Activated CD8-positive, alpha-beta memory T cell treated with anti-CD3 and anti-CD28 coated beads, Interleukin-2, amount 10 ng/mL, durations not matched to agents 7 days and 5 days (primary cell): ENCODE results near the gene FAM81A. TPM values are rescaled to one million over a fixed set of nuclear protein-coding genes. Genes with fewer than 3 reads are reported as not detected.
"Not testable (repeated sequence)": the region's sequence is repeated elsewhere in the genome, so short reads cannot be mapped to it uniquely, and the experiment has no call there.

Experiments used
- ATAC-seq: fragments of 150-1000 bp; cut with Tn5 transposase; one replicate; pipeline ENCODE4 v1.10.0; 2021; ENCODE audit warnings: moderate library complexity
- CTCF ChIA-PET: fragments of 350-600 bp; sonication (Branson Sonifier 250); formaldehyde crosslinking; loops from one replicate; lab custom pipeline; 2021; ENCODE audit warnings: antibody characterized with exemption; lab: Charles Lee
- DNase-seq: peaks from one replicate; pipeline ENCODE4 v3.0.0-alpha.2; 2020
- H3K27ac Mint-ChIP-seq: one replicate; pipeline ENCODE4 v1.8.0; 2021; ENCODE audit warnings: mild to moderate bottlenecking, mixed read lengths
- H3K27me3 Mint-ChIP-seq: one replicate; pipeline ENCODE4 v1.8.0; 2021; ENCODE audit warnings: mixed read lengths
- H3K36me3 Mint-ChIP-seq: one replicate; pipeline ENCODE4 v1.8.0; 2021; ENCODE audit warnings: mild to moderate bottlenecking, mixed read lengths
- H3K4me1 Mint-ChIP-seq: one replicate; pipeline ENCODE4 v1.8.0; 2021; ENCODE audit warnings: mixed read lengths
- H3K4me3 Mint-ChIP-seq: one replicate; pipeline ENCODE4 v1.8.0; 2021; ENCODE audit warnings: mild to moderate bottlenecking, moderate library complexity, mixed read lengths
- H3K9me3 Mint-ChIP-seq: one replicate; pipeline ENCODE4 v1.8.0; 2022; ENCODE audit warnings: low read depth, mixed read lengths
- total RNA-seq, 2 experiments: library from RNA; stranded (reverse); gene quantifications; one replicate each; pipeline ENCODE4 v1.2.3, GENCODE V29; 2021

FAM81A gene
- total RNA-seq, 2 experiments from 2014 or later = 2.5 to 3.7 TPM

- Mint-ChIP-seq H3K4me1 (no peaks in the 10 kb centered on the region), H3K27me3 (peaks cover 34% of the 10 kb centered on the region), H3K36me3 (no peaks in the 10 kb centered on the region), H3K27ac (no peak overlapping the region), H3K9me3 (no peaks in the 10 kb centered on the region), H3K4me3 (no peak overlapping the region)
- DNase-seq (no peak), ATAC-seq (no peak)
- CTCF ChIA-PET = interaction anchor here (0.7 kb wide), 1 partner anchor 84 kb away, joined by 3 read pairs; no protein-coding TSS in a partner anchor
These were observed 23.5 kb downstream of the FAM81A start for GRCh38 chr15:59461521-59461920.

DNA sequence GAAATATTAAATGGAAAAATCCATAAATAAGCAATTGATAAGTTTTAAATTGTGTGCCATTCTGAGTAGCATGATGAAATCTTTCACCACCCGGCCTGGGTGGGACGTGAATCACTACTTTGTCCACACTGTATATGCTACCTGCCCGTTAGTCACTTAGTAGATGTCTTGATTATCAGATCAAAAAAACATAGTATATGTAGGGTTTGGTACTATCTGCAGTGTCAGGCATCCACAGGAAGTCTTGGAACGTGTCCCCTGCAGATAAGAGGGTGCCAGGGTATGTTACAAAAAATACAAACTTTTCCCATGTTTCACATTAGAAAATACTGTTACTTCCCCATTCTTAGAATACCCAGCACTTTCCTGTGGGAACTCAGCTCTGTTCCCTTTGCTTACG is 35.2 kb downstream of the FAM81A start:
- DNase-seq = no peak
- Mint-ChIP-seq H3K9me3 (no peaks in the 10 kb centered on the region), H3K4me1 (no peaks in the 10 kb centered on the region), H3K27ac (no peak overlapping the region), H3K36me3 (no peaks in the 10 kb centered on the region), H3K4me3 (no peak overlapping the region), H3K27me3 (peaks cover 40% of the 10 kb centered on the region)
- ATAC-seq = no peak
- CTCF ChIA-PET = no interaction called here

GRCh38 chr15:59475161-59475560 is 37.2 kb downstream of the FAM81A start:
- DNase-seq, ATAC-seq, H3K9me3 Mint-ChIP-seq, H3K27ac Mint-ChIP-seq, H3K4me3 Mint-ChIP-seq, H3K4me1 Mint-ChIP-seq, H3K36me3 Mint-ChIP-seq, CTCF ChIA-PET: not testable (repeated sequence)
- H3K27me3 Mint-ChIP-seq = peaks cover 35% of the 10 kb centered on the region

DNA sequence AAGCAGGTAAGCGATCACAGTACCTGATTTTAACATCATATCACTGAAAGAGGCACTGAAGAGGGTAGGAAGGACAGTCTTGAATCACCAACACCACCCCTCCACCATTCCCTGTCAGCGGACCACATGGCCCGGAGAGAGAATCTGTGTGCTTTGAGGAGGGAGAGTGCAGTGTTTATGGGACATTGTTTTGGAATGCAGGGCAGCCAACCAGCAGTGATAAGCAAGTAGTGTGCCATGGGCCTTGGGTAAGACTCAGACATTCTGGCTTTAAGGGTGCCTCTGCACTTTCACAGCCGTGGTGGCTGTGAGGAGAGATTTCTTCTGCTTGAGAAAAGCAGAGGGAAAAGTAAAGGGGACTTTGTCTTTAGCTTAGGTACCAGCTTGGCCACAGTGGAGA is 46.4 kb downstream of the FAM81A start:
- no peak for DNase-seq
- CTCF ChIA-PET = no interaction called here

DNA sequence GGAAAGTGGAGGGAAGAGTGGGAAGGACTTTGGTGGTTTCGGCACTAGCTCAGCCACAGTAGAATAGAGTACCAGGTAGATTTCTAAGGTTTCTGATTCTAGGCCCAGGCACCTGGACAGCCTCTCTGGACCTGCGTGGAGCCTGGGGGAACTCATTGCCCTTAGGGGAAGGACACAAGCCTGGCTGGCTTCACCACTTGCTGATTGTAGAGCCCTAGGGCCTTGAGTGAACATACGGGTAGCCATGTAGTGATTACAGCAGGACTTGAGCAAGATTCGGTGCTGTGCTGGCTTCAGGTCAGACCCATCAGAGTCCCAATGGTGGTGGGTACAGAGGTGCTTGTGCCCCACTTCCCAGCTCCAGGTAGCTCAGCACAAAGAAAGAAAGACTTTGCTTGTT is 47.0 kb downstream of the FAM81A start:
- Mint-ChIP-seq H3K27ac (no peak overlapping the region), H3K27me3 (peaks cover 32% of the 10 kb centered on the region), H3K9me3 (no peaks in the 10 kb centered on the region), H3K4me1 (peaks cover 5% of the 10 kb centered on the region), H3K4me3 (no peak overlapping the region), H3K36me3 (no peaks in the 10 kb centered on the region)
- ATAC-seq (no peak), DNase-seq (no peak)
- CTCF ChIA-PET = no interaction called here

More for the DNA sequence above, 46.4 kb downstream of the FAM81A start:
- Mint-ChIP-seq H3K27me3 (peaks cover 33% of the 10 kb centered on the region), H3K4me1 (peaks cover 5% of the 10 kb centered on the region), H3K4me3 (no peak overlapping the region), H3K36me3 (no peaks in the 10 kb centered on the region), H3K27ac (no peak overlapping the region), H3K9me3 (no peaks in the 10 kb centered on the region)
- no peak for ATAC-seq

- not testable (repeated sequence) for H3K4me3 Mint-ChIP-seq, ATAC-seq, DNase-seq, H3K9me3 Mint-ChIP-seq, H3K27ac Mint-ChIP-seq, H3K4me1 Mint-ChIP-seq, H3K36me3 Mint-ChIP-seq
- CTCF ChIA-PET = interaction anchor here (1.0 kb wide), 1 partner anchor 315 kb away, joined by 3 read pairs; no protein-coding TSS in a partner anchor
- peaks cover 35% of the 10 kb centered on the region for H3K27me3 Mint-ChIP-seq
These were observed 51.5 kb downstream of the FAM81A start for GRCh38 chr15:59489485-59489884.

GRCh38 chr15:59491062-59491461 is 53.1 kb downstream of the FAM81A start:
- no peak for ATAC-seq
- no peak overlapping the region for H3K4me3 Mint-ChIP-seq
- DNase-seq = no peak
- H3K27ac Mint-ChIP-seq = no peak overlapping the region
- no peaks in the 10 kb centered on the region for H3K36me3 Mint-ChIP-seq
- H3K27me3 Mint-ChIP-seq = peaks cover 31% of the 10 kb centered on the region
- CTCF ChIA-PET = interaction anchor here (1.1 to 1.5 kb wide), 5 partner anchors 244 to 511 kb away, joined by 3 to 5 read pairs (median 4); no protein-coding TSS in a partner anchor
- H3K4me1 Mint-ChIP-seq = peaks cover 2% of the 10 kb centered on the region
- no peaks in the 10 kb centered on the region for H3K9me3 Mint-ChIP-seq

DNA sequence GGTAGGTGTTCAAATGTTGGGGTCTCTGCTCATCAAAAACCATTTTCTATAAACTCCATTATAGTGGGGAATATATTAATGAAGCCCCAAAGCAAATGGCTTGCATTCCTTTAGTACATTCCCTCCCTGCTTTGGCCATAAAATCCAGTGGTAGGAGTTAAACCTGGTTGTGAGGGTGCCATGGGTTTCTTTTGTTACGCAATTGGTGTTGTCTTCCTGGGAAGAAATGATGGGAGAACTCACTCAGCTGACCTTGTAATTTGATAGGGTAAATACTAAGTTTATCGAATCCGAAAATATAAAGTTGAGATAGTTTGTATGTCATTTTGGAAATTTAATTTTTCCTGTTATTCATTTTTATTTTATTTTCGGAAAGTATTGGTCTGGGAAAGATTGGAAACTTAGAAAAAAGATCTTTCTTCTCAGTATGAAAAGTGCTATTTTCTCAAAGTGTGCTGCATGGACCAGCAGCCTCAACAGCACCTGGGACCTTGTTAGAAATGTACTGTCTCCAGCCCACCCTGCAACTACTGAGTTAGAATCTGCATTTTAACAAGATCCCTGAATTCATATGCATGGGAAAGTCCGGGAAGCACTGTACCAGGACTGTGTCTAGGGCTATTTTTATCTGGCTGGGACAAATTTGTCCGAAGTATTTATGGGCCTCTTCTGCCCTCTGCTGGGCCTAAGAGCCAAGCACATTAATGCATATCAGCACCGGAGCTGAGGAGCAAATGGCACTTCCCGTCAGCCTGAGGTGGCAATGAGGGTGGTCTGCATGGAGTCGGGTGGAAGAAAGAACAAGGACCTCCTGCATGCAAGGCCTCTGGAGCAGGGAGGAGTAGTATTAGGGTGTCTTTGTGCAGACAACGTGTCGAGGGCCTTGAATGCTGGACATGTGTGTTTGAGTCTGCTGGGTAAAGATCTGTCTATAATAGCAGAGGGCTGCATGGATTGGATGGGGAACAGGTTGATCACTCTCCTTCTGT is 54.7 kb downstream of the FAM81A start:
- H3K9me3 Mint-ChIP-seq = no peaks in the 10 kb centered on the region
- H3K36me3 Mint-ChIP-seq = no peaks in the 10 kb centered on the region
- peaks cover 17% of the 10 kb centered on the region for H3K27me3 Mint-ChIP-seq
- H3K4me3 Mint-ChIP-seq = no peak overlapping the region
- ATAC-seq (peak; percentile 87), DNase-seq (peak; percentile 66)
- CTCF ChIA-PET = interaction anchor here (0.6 to 3.4 kb wide), 42 partner anchors 8 to 539 kb away, joined by 3 to 13 read pairs (median 4); no protein-coding TSS in a partner anchor
- H3K27ac Mint-ChIP-seq = no peak overlapping the region
- peaks cover 2% of the 10 kb centered on the region for H3K4me1 Mint-ChIP-seq

DNA sequence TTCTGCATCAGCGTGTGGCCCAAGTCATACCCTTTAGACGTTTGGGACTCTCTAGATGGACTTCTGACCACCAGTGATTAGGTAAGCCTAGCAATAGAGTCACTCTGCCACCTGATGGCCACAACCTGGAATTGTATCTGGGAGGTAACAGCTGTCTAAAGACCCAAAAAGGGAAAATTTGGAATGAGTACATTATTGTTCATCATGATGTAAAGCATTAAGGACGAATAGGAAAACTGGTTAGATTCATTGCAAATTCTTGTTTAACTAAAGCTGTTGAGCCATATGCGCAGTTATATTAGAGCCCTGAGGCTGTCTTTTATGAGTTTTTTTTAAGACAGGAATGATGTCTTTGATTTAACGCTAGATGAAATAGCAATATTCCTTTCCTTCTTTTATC is 63.6 kb downstream of the FAM81A start:
- Mint-ChIP-seq H3K4me3 (no peak overlapping the region), H3K36me3 (no peaks in the 10 kb centered on the region), H3K4me1 (no peaks in the 10 kb centered on the region), H3K27ac (no peak overlapping the region), H3K27me3 (peaks cover 16% of the 10 kb centered on the region), H3K9me3 (no peaks in the 10 kb centered on the region)
- peak; percentile 50 for DNase-seq
- ATAC-seq = no peak
- CTCF ChIA-PET = interaction anchor here (0.7 to 2.0 kb wide), 10 partner anchors 9 to 549 kb away, joined by 3 to 8 read pairs (median 3); no protein-coding TSS in a partner anchor

DNA sequence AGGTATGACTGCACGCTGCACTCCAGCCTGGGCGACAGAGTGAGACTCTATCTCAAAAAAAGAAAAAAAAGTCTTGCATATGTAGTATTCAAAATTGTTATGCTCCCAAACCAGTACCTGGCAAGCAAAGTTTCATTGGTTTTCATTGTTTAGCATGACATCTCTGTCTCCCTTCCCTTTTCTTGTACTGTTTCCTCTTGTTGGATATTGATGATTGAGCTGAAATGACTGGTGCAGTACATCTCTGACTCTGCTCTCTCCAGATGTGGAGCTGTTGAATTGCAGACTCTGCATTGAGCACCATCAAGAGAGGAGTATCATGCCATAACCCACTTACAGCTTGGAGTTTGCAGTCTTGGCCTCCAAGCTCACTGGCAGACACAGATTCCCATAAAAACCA is 77.2 kb downstream of the FAM81A start:
- Mint-ChIP-seq H3K27me3 (peaks cover 17% of the 10 kb centered on the region), H3K27ac (no peak overlapping the region), H3K4me1 (no peaks in the 10 kb centered on the region), H3K4me3 (no peak overlapping the region), H3K36me3 (no peaks in the 10 kb centered on the region), H3K9me3 (no peaks in the 10 kb centered on the region)
- ATAC-seq (no peak), DNase-seq (no peak)
- CTCF ChIA-PET = interaction anchor here (0.7 to 2.8 kb wide), 6 partner anchors 8 to 535 kb away, joined by 3 to 22 read pairs (median 4); no protein-coding TSS in a partner anchor

- ATAC-seq (no peak), DNase-seq (no peak)
- CTCF ChIA-PET = interaction anchor here (1.4 to 2.8 kb wide), 3 partner anchors 12 to 16 kb away, joined by 3 to 22 read pairs (median 9); no protein-coding TSS in a partner anchor
- Mint-ChIP-seq H3K4me3 (no peak overlapping the region), H3K27me3 (peaks cover 27% of the 10 kb centered on the region), H3K36me3 (no peaks in the 10 kb centered on the region), H3K9me3 (no peaks in the 10 kb centered on the region), H3K4me1 (no peaks in the 10 kb centered on the region), H3K27ac (no peak overlapping the region)
These were observed 78.9 kb downstream of the FAM81A start for GRCh38 chr15:59516655-59517461.

GRCh38 chr15:59519329-59519728 is 81.3 kb downstream of the FAM81A start:
- no peaks in the 10 kb centered on the region for H3K36me3 Mint-ChIP-seq
- H3K4me1 Mint-ChIP-seq = peaks cover 14% of the 10 kb centered on the region
- CTCF ChIA-PET = interaction anchor here (1.4 kb wide), 1 partner anchor 10 kb away, joined by 7 read pairs; no protein-coding TSS in a partner anchor
- no peak overlapping the region for H3K27ac Mint-ChIP-seq
- H3K4me3 Mint-ChIP-seq = no peak overlapping the region
- H3K27me3 Mint-ChIP-seq = peaks cover 41% of the 10 kb centered on the region
- DNase-seq (no peak), ATAC-seq (no peak)
- H3K9me3 Mint-ChIP-seq = no peaks in the 10 kb centered on the region

DNA sequence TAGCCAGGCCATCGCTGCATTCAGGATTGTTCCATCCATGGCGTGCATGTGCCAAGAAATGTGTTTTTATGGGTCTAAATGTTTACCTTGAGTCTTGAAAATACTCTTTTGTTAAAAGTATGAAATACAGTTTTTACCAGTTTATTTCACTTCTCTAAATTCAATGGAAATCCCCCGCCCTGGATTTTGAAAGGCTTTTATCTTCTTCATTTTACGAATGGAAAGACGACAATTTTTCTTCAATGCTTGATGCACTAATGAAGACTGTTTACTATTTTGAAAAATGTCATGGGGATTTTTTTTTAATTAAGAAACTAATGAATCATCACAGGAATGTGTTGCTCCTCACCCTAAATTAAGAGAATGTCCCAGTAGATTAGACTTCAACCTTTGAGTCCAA is 83.5 kb downstream of the FAM81A start:
- no peak for DNase-seq

More for the DNA sequence above, 83.5 kb downstream of the FAM81A start:
- Mint-ChIP-seq H3K27me3 (peaks cover 46% of the 10 kb centered on the region), H3K4me3 (no peak overlapping the region), H3K27ac (no peak overlapping the region), H3K9me3 (no peaks in the 10 kb centered on the region), H3K4me1 (peaks cover 18% of the 10 kb centered on the region), H3K36me3 (no peaks in the 10 kb centered on the region)
- CTCF ChIA-PET = no interaction called here
- no peak for ATAC-seq
